UCSD-AML1 (cell line): ENCODE data around the gene SPATC1L.
"Not testable (repeated sequence)": the region's sequence is repeated elsewhere in the genome, so short reads cannot be mapped to it uniquely, and the experiment has no call there.

Source experiments
- DNase-seq: peaks from one replicate; lab custom pipeline; 2025; ENCODE audit not compliant: unreplicated experiment; lab: John Stamatoyannopoulos, UW

The SPATC1L gene

GRCh38 chr21:46151989-46152926 is 32.0 kb downstream of the SPATC1L start:
- no peak for DNase-seq

GRCh38 chr21:46151261-46151988 is 32.8 kb downstream of the SPATC1L start:
- no peak for DNase-seq

GRCh38 chr21:46150491-46151121 is 33.7 kb downstream of the SPATC1L start:
- DNase-seq: no peak

DNA sequence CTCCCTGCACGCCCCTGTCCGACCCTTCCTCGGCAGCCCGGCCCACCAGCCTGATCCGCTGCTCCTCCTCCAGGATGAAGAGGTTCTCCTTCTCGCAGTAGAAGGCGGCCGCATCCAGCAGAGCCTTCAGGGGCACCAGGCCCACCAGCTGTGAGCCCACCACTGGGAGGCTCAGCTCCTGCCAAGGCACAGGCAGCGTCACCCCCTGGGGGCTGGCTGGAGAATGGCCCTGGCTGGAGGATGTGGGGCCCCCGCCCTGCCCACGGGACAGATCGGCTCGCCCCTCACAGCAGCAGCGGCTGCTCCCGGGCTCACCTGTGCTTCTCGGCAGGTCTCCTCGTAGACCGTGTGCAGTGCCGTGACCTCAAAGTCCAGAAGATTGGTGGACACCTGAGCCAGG is 34.2 kb downstream of the SPATC1L start:
- no peak for DNase-seq

- DNase-seq: no peak
These were observed 34.9 kb downstream of the SPATC1L start for GRCh38 chr21:46149205-46149901.

- DNase-seq: no peak
These were observed 36.2 kb downstream of the SPATC1L start for GRCh38 chr21:46148106-46148505.

DNA sequence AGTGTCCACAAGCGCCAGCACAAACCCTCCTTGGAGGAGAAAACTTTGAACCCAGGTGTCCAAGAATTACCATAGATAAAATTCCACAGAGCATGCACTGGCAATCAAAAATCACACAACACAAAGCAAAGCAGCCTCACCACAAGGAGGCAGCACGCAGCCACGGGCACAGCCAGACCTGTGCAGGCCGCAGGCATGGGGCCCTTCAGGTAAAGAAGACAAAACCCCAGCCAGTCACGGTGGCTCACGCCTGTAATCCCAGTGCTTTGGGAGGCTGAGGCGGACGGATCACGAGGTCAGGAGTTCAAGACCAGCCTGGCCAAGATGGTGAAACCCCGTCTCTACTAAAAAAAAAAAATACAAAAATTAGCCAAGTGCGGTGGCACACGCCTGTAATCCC is 36.8 kb downstream of the SPATC1L start:
- DNase-seq: peak; percentile 57

DNA sequence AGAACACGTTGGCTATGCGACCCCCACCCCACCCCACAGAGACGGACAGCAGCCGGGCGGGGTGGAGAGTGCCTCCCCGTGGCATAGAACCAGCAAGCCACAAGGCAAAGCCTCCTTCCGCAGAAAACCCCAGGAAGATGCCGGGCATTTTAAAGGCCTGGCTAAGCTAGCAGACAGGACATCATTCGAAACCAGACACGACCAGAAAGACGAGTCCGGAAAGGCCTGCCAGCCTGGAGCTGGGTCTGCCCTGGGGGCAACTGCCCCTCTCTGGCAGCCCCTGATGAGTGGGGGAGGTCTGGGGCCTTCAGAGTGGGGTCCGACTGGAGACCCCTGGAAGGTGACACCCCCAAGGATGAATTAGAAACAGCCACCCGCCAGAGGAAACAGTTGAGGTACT is 37.4 kb downstream of the SPATC1L start:
- DNase-seq: no peak

- no peak for DNase-seq
These were observed 38.2 kb downstream of the SPATC1L start for GRCh38 chr21:46145840-46146691.

- no peak for DNase-seq
These were observed 39.0 kb downstream of the SPATC1L start for GRCh38 chr21:46145159-46145839.

DNA sequence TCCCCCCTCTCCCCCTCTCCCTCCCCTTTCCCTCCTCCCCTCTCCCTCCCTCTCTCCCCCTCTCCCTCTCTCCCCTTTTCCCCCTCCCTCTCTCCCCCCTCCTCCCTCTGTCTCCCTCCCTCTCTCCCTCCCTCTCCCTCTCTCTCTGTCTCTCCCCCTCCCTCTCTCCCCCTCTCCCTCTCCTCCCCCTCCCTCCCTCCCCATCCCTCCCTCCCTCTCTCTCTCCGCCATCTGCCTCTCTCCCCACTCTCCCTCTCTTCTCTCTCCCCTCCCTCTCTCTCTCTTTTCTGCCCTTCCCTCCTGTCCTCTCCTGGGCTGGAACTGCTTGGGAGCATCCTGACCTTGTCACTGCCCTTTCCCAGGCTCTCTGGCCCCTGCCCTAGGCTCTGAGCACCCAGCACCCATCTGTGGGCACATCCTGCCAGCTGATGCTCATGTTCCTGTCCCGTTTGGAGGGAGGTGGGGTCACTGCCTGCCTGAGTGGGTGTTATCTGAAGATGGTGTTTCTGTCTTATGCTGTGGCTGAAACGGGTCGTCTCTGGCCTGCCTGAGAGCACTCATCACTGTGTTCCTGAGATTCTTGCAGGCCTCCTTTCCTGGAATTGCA is 39.7 kb downstream of the SPATC1L start:
- no peak for DNase-seq

GRCh38 chr21:46142582-46143473 is 41.4 kb downstream of the SPATC1L start:
- DNase-seq: no peak

DNA sequence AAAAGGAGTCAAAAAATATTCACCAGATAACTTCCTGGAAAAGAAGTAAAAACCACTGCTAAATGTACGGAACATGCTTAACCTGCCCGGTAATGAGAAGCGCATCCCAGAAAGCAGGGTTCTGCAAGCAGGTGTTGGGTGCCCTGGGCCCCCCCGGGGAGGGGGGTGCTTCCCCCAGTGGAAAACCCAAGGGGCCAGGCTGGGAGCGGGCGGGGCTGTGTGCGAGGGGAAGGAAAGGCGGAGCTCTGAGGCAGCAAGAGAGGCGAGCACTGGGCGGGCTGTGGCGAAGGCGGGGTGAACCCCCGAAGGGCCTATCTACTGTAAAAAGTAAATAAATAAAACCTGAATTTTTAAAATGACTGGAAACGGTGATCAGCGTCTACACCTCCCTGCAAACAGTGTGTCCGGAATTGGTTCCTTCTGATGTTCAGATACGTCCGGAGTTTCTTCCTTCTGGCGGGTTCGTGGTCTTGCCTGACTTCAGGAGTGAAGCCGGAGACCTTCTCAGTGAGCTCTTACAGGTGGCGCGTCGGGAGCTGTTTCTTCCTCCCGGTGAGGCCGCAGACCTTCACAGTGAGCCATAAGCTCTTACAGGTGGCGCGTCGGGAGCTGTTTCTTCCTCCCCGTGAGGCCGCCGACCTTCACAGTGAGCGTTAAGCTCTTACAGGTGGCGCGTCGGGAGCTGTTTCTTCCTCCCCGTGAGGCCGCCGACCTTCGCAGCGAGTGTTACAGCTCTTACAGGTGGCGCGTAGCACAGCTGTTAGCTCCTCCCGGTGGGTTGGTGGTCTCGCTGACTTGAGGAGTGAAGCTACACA is 42.3 kb downstream of the SPATC1L start:
- DNase-seq: no peak

GRCh38 chr21:46140352-46141003 is 43.8 kb downstream of the SPATC1L start:
- DNase-seq: not testable (repeated sequence)

GRCh38 chr21:46139686-46140085 is 44.6 kb downstream of the SPATC1L start:
- no peak for DNase-seq

GRCh38 chr21:46138383-46138970 is 45.8 kb downstream of the SPATC1L start:
- DNase-seq: no peak
